ENCODE data around the gene C19orf67. TPM values are rescaled to one million over a fixed set of nuclear protein-coding genes. Genes with fewer than 3 reads are reported as not detected.

Gene C19orf67
- total RNA-seq, 1 donor from 2014 or later: not detected

DNA sequence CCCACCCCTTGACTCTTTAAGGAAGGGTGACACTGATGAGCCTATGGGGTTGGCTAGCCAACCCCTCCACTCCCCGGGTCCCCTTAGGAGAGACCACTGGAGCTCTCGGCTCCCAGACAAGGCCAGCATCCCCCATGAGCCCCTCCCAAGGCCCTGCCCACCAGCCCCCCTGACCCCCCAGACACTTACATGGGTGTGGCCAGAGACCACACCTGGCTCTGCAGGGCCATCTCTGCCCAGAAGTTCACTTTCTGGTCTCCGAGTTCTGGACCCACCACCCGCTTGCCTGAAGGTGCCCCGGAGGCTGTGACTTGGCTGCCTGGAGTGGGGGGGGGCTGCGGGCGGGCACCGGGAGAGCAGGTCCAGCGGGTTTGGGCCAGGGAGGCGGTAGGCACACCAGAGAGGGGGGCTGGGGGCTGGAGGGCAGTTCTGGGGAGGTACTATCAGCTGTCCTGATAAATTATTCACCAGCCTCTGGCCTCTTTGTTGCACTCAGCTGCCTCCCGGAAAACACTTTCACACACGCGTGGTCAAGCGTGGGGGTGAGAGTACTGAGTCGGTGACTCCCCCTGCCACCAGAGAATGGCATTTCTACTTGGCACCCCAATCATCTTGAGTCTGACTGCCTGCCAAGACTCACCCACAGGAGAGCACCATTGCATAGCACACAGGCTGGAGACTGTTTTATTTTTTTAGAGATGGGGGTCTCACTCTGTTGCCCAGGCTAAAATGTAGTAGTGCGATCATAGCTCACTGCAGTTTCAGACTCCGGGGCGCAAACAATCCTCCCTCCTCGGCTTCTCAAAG, 23.6 kb downstream of the C19orf67 start, which contains the start of gene PALM3:
Gene PALM3, minus strand, starts transcription at position 326 of the 807 bp plus-strand sequence. Its CDS starts 96 bp downstream, at position 230.
- peaks cover 21% of the 10 kb centered on the region for H3K27me3 ChIP-seq (ENCODE audit: insufficient read depth, low read length)
- H4K20me1 ChIP-seq (ENCODE audit: insufficient read depth, low read length): no peaks in the 10 kb centered on the region
- Mint-ChIP-seq H3K27me3 (ENCODE audit: low read depth, unreplicated experiment) (peaks cover 29% of the 10 kb centered on the region), H3K9me3 (ENCODE audit: unreplicated experiment) (no peaks in the 10 kb centered on the region), H3K4me3 (ENCODE audit: unreplicated experiment) (no peak within 1 kb of the TSS), H3K36me3 (ENCODE audit: low read depth, unreplicated experiment) (no peaks in the 10 kb centered on the region), H3K27ac (ENCODE audit: unreplicated experiment) (no peak within 1 kb of the TSS), H3K4me1 (ENCODE audit: low read depth, unreplicated experiment) (no peaks in the 10 kb centered on the region)
- no peak within 1 kb of the TSS for H3K4me3 ChIP-seq (ENCODE audit: insufficient read depth, low read depth, low read length)
- no peak within 1 kb of the TSS for H3K9ac ChIP-seq (ENCODE audit: low read length)
- no peak within 1 kb of the TSS for H3K4me2 ChIP-seq (ENCODE audit: low read length)
- no peaks in the 10 kb centered on the region for H3K9me3 ChIP-seq (ENCODE audit: insufficient read depth, low read depth, low read length)
- H3K4me1 ChIP-seq (ENCODE audit: insufficient read depth, low read length): peaks cover 3% of the 10 kb centered on the region
- no peak within 1 kb of the TSS for H2AFZ ChIP-seq (ENCODE audit: low read depth, low read length)
- H3K36me3 ChIP-seq (ENCODE audit: insufficient read depth, low read length): no peaks in the 10 kb centered on the region
- H3K79me2 ChIP-seq (ENCODE audit: insufficient read depth, low read length): no peaks in the 10 kb centered on the region
- no peak within 1 kb of the TSS for H3K27ac ChIP-seq (ENCODE audit: low read depth, low read length)
- DNase-seq (ENCODE audit: low read depth): no peak
- no peak for TF ChIP-seq EZH2 (IDR thresholded peaks at IDR 0.05; ENCODE audit: insufficient read depth, low read length)
- TF ChIP-seq, protein P1, sequence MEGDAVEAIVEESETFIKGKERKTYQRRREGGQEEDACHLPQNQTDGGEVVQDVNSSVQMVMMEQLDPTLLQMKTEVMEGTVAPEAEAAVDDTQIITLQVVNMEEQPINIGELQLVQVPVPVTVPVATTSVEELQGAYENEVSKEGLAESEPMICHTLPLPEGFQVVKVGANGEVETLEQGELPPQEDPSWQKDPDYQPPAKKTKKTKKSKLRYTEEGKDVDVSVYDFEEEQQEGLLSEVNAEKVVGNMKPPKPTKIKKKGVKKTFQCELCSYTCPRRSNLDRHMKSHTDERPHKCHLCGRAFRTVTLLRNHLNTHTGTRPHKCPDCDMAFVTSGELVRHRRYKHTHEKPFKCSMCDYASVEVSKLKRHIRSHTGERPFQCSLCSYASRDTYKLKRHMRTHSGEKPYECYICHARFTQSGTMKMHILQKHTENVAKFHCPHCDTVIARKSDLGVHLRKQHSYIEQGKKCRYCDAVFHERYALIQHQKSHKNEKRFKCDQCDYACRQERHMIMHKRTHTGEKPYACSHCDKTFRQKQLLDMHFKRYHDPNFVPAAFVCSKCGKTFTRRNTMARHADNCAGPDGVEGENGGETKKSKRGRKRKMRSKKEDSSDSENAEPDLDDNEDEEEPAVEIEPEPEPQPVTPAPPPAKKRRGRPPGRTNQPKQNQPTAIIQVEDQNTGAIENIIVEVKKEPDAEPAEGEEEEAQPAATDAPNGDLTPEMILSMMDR (IDR thresholded peaks at IDR 0.05; ENCODE audit: insufficient read depth, low read depth, low read length): no peak
- FAIRE-seq: no peak

DNA sequence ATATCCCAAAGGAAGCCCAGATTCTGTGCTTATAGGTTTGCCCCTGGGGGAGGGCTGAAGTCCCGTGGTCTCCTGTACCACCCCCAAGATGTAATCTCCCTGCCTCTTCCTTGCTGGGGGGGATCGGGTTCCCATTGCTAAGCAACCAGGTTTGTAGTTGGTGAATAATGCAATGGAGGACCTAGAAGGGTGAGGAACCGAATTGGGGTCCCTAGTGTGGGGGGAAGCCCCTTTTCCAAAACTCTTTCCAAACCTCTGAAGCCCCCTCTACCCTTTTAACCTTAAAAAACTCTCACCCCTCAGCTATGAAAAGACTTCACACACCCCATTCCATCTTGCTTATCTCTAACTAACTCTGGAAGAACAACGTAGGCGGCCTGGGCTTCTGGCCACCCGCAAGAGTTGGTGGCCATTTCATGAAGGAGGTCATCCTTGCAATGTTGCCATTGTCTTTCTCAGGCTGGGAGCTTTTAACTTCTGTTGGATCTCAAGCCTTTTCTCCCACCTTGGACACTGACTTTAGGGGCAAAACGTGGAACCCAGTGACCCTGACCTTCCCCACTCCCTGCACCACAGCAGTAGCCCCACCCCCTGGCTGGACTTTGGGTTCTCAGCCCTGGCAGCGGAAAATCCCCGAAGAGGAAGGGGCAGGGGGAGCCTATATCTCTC, 24.4 kb downstream of the C19orf67 start:
- TF ChIP-seq, protein P1 (IDR thresholded peaks at IDR 0.05; ENCODE audit: insufficient read depth, low read depth, low read length): no peak
- no peak for TF ChIP-seq EZH2 (IDR thresholded peaks at IDR 0.05; ENCODE audit: insufficient read depth, low read length)
- FAIRE-seq (no peak), DNase-seq (ENCODE audit: low read depth) (peak; percentile 45)
- Histone ChIP-seq H3K9ac (ENCODE audit: low read length) (no peak overlapping the region), H4K20me1 (ENCODE audit: insufficient read depth, low read length) (no peaks in the 10 kb centered on the region), H3K79me2 (ENCODE audit: insufficient read depth, low read length) (no peaks in the 10 kb centered on the region), H3K27ac (ENCODE audit: low read depth, low read length) (no peak overlapping the region), H3K4me2 (ENCODE audit: low read length) (no peak overlapping the region), H3K36me3 (ENCODE audit: insufficient read depth, low read length) (no peaks in the 10 kb centered on the region), H2AFZ (ENCODE audit: low read depth, low read length) (no peak overlapping the region), H3K4me3 (ENCODE audit: insufficient read depth, low read depth, low read length) (no peak overlapping the region), H3K4me1 (ENCODE audit: insufficient read depth, low read length) (peaks cover 3% of the 10 kb centered on the region), H3K27me3 (ENCODE audit: insufficient read depth, low read length) (peaks cover 18% of the 10 kb centered on the region), H3K9me3 (ENCODE audit: insufficient read depth, low read depth, low read length) (no peaks in the 10 kb centered on the region)
- H3K4me3 Mint-ChIP-seq (ENCODE audit: unreplicated experiment): no peak overlapping the region
- no peaks in the 10 kb centered on the region for H3K9me3 Mint-ChIP-seq (ENCODE audit: unreplicated experiment)
- H3K27ac Mint-ChIP-seq (ENCODE audit: unreplicated experiment): no peak overlapping the region
- H3K36me3 Mint-ChIP-seq (ENCODE audit: low read depth, unreplicated experiment): no peaks in the 10 kb centered on the region
- H3K27me3 Mint-ChIP-seq (ENCODE audit: low read depth, unreplicated experiment): peaks cover 29% of the 10 kb centered on the region
- H3K4me1 Mint-ChIP-seq (ENCODE audit: low read depth, unreplicated experiment): no peaks in the 10 kb centered on the region
